Progenitor cell of endocrine pancreas (in vitro differentiated cells): ENCODE measurements around the gene KLHDC1. TPM values are rescaled to one million over a fixed set of nuclear protein-coding genes. Genes with fewer than 3 reads are reported as not detected.
"Not testable (repeated sequence)": the region's sequence is repeated elsewhere in the genome, so short reads cannot be mapped to it uniquely, and the experiment has no call there.

Experiments
- DNase-seq: peaks from one replicate; pipeline ENCODE4 v3.0.0; 2021; ENCODE audit warnings: low spot score; ENCODE audit not compliant: unreplicated experiment
- H3K27ac Mint-ChIP-seq: 2 replicates; pipeline ENCODE4 v1.8.0; 2021; ENCODE audit warnings: mild to moderate bottlenecking, moderate library complexity, mixed read lengths
- H3K27me3 Mint-ChIP-seq: 2 replicates; pipeline ENCODE4 v1.8.0; 2021; ENCODE audit warnings: mixed read lengths
- H3K36me3 Mint-ChIP-seq: 2 replicates; pipeline ENCODE4 v1.8.0; 2022; ENCODE audit warnings: mixed read lengths; ENCODE audit not compliant: insufficient read depth
- H3K4me1 Mint-ChIP-seq: 2 replicates; pipeline ENCODE4 v1.8.0; 2021; ENCODE audit warnings: low read depth, mixed read lengths
- H3K4me3 Mint-ChIP-seq: 2 replicates; pipeline ENCODE4 v1.8.0; 2021; ENCODE audit warnings: low read depth, mild to moderate bottlenecking, moderate library complexity, mixed read lengths
- H3K9me3 Mint-ChIP-seq: 2 replicates; pipeline ENCODE4 v1.8.0; 2021; ENCODE audit warnings: low read depth, mixed read lengths
- CTCF ChIP-seq: fragments of 200-600 bp; sonication (generic); IDR thresholded peaks from one replicate; pipeline ENCODE4 v1.5.0; 2021; ENCODE audit warnings: antibody characterized with exemption, mild to moderate bottlenecking; ENCODE audit not compliant: unreplicated experiment
- total RNA-seq: library from RNA; stranded (reverse); gene quantifications from 2 replicates; pipeline ENCODE4 v1.2.1, GENCODE V29; 2021

KLHDC1 gene
- total RNA-seq, 1 donor from 2014 or later, result 2.8 TPM

- DNase-seq, result peak; percentile 16
- Mint-ChIP-seq H3K27me3 (no peaks in the 10 kb centered on the region), H3K36me3 (peaks cover 2% of the 10 kb centered on the region), H3K27ac (peak overlapping the region; percentile 100), H3K4me1 (peaks cover 32% of the 10 kb centered on the region), H3K4me3 (peak overlapping the region; percentile 99), H3K9me3 (no peaks in the 10 kb centered on the region)
- no peak for TF ChIP-seq CTCF
Observed at GRCh38 chr14:49768301-49769121, 75.6 kb downstream of the KLHDC1 start.

- no peaks in the 10 kb centered on the region for H3K9me3 Mint-ChIP-seq
- H3K4me1 Mint-ChIP-seq, result peaks cover 32% of the 10 kb centered on the region
- H3K36me3 Mint-ChIP-seq, result peaks cover 2% of the 10 kb centered on the region
- no peak for TF ChIP-seq CTCF
- DNase-seq, result no peak
- H3K4me3 Mint-ChIP-seq, result peak overlapping the region; percentile 99
- peak overlapping the region; percentile 100 for H3K27ac Mint-ChIP-seq
- H3K27me3 Mint-ChIP-seq, result no peaks in the 10 kb centered on the region
Observed at GRCh38 chr14:49769171-49769570, 76.3 kb downstream of the KLHDC1 start.

GRCh38 chr14:49769581-49770211, 76.8 kb downstream of the KLHDC1 start:
- Mint-ChIP-seq H3K36me3 (peaks cover 4% of the 10 kb centered on the region), H3K4me1 (peaks cover 32% of the 10 kb centered on the region), H3K27ac (peak overlapping the region; percentile 100), H3K4me3 (peak overlapping the region; percentile 99), H3K9me3 (no peaks in the 10 kb centered on the region), H3K27me3 (no peaks in the 10 kb centered on the region)
- no peak for DNase-seq
- TF ChIP-seq CTCF, result no peak

GRCh38 chr14:49770212-49770817, 77.4 kb downstream of the KLHDC1 start:
- TF ChIP-seq CTCF, result no peak
- peaks cover 32% of the 10 kb centered on the region for H3K4me1 Mint-ChIP-seq
- peaks cover 10% of the 10 kb centered on the region for H3K36me3 Mint-ChIP-seq
- H3K27me3 Mint-ChIP-seq, result no peaks in the 10 kb centered on the region
- peak overlapping the region; percentile 100 for H3K27ac Mint-ChIP-seq
- DNase-seq, result no peak
- H3K4me3 Mint-ChIP-seq, result peak overlapping the region; percentile 99
- no peaks in the 10 kb centered on the region for H3K9me3 Mint-ChIP-seq

- Mint-ChIP-seq H3K36me3 (peaks cover 14% of the 10 kb centered on the region), H3K4me1 (peaks cover 32% of the 10 kb centered on the region), H3K27ac (peak overlapping the region; percentile 100), H3K4me3 (peak overlapping the region; percentile 99)
- not testable (repeated sequence) for H3K9me3 Mint-ChIP-seq, H3K27me3 Mint-ChIP-seq, DNase-seq
Observed at GRCh38 chr14:49771691-49772090, 78.8 kb downstream of the KLHDC1 start.
